Sciatic nerve (tissue), 2 donors: ENCODE data around the gene RASL11B. TPM values are rescaled to one million over a fixed set of nuclear protein-coding genes. Genes with fewer than 3 reads are reported as not detected.
"Not testable (repeated sequence)": the region's sequence is repeated elsewhere in the genome, so short reads cannot be mapped to it uniquely, and the experiment has no call there.

Experiments
- ATAC-seq: fragments of 200-7000 bp; cut with Tn5 transposase; one replicate; pipeline ENCODE4 v1.9.1; 2020; ENCODE audit warnings: mild to moderate bottlenecking, moderate library complexity
- DNase-seq: peaks from one replicate; pipeline ENCODE4 v3.0.0-alpha.2; 2020; ENCODE audit warnings: low spot score
- intact Hi-C: fragments of 100-400 bp; cut with DNase I; formaldehyde crosslinking; loops from one replicate; pipeline ENCODE4 v1.14.2; 2022
- total RNA-seq: library from RNA; stranded (reverse); fragmentation: NEBNext Ultra II Directional; extraction: Animal tissue kit (Norgen Biotek cat#: 25700); gene quantifications from one replicate; pipeline ENCODE4 v1.2.1, GENCODE V29; 2021
- donor health status: DM: no; HTN: no; CAD: no.
- donor health status: DM: no; HTN: no; CAD: no.

RASL11B gene
- 2.5 TPM for total RNA-seq

- intact Hi-C loops, result no loop called here
- DNase-seq (peak; percentile 90), ATAC-seq (peak; percentile 99)
Observed at GRCh38 chr4:52861879-52862616, at the start of gene RASL11B. RASL11B (plus strand) TSS chr4:52862317; CDS start chr4:52862508, 191 bp downstream.

DNA sequence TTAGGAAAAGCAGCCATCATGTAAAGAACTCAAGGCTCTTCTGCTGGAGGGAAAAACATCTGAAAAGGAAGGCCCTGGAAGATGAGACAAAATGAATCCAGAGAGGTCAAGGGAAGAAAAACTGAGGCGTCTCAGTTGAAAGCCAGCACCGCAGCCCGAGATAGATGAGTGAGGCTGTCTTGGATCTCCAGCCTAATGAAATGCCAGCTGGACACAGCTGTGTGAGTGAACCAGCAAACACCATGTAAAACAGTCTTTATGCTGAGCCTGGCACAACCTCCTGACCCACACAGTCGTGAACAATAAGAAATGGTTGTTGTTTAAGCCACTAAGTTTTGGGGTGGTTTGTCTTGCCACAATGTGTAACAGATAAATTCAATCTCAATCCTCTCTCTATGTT is 48.6 kb upstream of the RASL11B start:
- intact Hi-C loops, result no loop called here
- no peak for DNase-seq

GRCh38 chr4:52822583-52822971 is 39.5 kb upstream of the RASL11B start:
- DNase-seq (no peak), ATAC-seq (peak; percentile 84)
- intact Hi-C loops, result no loop called here

More for the DNA sequence above, 48.6 kb upstream of the RASL11B start:
- no peak for ATAC-seq

DNA sequence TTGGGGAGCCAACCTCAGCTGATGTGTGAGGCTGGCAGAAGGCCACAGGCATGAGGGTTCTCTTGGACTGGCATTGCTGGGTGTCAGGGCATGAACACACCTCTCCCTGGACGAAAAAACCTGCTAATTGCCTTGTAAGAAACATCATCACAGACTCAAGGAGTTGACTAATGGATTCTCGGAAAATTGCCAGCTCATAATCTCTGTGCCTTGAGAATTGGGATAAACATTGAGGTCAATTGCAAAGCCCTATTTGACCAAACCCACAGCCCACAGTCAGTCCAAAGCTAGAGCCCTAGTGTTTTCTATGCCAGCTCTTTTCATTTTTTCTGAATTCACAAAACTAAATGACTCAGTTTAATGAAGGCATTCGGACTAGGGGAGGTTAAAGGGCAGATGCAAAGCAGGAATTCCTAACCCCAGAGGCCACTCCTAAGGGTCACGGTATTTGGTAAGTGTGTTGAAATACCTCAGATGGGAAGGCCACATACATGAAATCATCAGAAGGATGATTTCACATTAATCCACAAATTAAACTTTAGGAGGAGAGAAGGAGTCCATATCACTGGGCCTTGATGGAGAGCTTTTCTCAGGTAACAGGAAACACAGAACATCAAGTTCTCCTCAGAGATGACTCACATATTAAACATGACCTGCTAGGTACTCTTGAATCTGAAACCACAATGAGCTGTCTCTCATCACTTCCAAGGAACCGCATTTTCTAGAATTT is 39.0 kb upstream of the RASL11B start:
- intact Hi-C loops, result no loop called here
- no peak for DNase-seq
- ATAC-seq, result peak; percentile 86

GRCh38 chr4:52823702-52824092 is 38.4 kb upstream of the RASL11B start:
- intact Hi-C loops, result no loop called here
- ATAC-seq (no peak), DNase-seq (no peak)

- DNase-seq (no peak), ATAC-seq (no peak)
- intact Hi-C loops, result no loop called here
Observed at GRCh38 chr4:52824270-52824602, 37.9 kb upstream of the RASL11B start.

- intact Hi-C loops, result no loop called here
- DNase-seq (no peak), ATAC-seq (no peak)
Observed at GRCh38 chr4:52824603-52825459, 37.3 kb upstream of the RASL11B start.

GRCh38 chr4:52825460-52826090 is 36.5 kb upstream of the RASL11B start:
- no peak for DNase-seq
- intact Hi-C loops, result no loop called here
- ATAC-seq, result no peak

GRCh38 chr4:52833941-52834525 is 28.1 kb upstream of the RASL11B start:
- no peak for ATAC-seq
- intact Hi-C loops, result no loop called here
- DNase-seq, result no peak

DNA sequence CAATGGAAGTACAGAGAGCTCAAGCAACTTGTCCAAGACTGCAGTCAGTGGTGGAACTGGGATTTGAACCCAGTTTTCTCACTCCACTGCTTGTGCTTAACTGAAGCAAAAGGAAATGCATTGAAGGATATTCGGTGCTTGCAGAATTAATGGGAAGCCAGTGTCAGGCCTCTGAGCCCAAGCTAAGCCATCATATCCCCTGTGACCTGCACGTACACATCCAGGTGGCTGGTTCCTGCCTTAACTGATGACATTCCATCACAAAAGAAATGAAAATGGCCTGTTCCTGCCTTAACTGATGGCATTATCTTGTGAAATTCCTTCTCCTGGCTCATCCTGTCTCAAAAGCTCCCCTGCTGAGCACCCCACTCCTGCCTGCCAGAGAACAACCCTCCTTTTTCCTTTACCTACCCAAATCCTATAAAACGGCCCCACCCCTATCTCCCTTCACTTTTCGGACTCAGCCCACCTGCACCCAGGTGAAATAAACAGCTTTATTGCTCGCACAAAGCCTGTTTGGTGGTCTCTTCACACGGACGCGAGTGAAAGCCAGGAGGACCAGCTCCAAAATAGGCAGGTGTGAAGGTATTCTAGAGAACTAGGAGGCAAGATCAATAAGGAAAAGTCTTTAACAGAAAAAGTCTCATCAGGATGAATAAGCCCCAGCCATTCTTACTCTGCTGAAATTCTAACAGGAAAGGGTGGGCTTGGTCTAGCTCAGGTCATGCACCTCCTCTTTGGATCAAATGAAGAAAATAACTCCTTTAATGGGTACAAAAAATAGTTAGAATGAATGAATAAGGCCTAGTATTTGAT is 27.3 kb upstream of the RASL11B start:
- ATAC-seq, DNase-seq, intact Hi-C loops: not testable (repeated sequence)

GRCh38 chr4:52836120-52836519 is 26.0 kb upstream of the RASL11B start:
- ATAC-seq (no peak), DNase-seq (no peak)
- intact Hi-C loops, result no loop called here

DNA sequence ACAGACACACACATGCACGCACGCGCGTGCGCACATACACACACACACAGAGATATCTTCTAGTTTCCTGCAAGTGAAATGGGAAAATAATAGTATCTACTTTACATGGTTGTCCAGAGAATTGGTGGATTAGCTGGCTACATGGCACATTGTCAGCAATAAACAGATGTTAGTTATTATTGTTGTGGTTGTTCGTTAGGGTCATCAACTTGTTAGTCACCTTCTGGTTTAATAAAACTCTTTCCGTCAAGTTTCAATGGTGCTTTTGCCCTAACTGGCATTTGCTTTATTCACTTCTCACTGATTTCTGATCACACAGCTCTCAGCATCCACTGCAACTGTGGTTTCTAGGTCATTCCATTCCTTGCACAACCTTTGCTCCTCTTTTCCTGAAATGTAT is 25.4 kb upstream of the RASL11B start:
- intact Hi-C loops, result no loop called here
- no peak for DNase-seq
- no peak for ATAC-seq

DNA sequence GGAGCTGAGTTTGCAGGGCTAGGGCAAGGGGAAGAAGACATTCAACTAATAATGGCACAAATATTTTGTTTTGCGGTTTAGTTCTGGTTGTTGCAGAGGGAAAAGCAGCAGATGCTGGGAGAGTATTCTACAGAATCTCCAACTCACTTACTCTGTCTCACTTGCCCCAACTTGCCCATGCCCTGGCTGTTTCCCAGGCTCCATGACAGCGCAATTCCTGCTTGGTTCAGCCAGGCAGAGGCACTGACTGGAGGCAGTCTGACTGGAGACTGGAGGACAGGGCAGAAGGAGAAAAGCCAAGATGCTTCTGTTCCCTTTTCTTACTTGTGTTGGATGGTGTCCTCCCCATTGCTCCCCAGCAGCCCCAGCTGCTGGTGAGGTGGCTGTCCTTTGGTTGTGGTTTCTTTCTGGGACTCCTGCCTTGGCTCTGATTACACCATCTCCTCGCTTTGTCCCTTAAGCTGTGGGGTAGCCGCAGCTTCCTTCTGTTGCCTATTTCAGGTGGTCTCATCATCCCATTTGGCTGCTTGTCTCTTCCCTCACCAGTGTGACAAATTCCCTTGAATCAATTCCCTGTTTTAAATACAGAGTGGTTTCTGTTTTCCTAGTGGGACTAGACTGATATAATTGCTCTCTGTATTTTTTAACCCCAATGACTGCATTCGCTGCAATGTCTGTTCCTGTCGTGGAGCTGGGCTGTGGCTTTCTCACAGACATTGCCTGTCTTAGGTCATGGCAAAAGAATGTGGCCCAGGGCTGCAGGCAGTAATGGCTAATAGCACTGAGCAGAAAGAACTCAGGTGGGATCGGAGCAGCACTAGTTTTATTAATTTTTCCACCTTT is 24.2 kb upstream of the RASL11B start:
- ATAC-seq (peak; percentile 32), DNase-seq (no peak)
- intact Hi-C loops, result no loop called here

DNA sequence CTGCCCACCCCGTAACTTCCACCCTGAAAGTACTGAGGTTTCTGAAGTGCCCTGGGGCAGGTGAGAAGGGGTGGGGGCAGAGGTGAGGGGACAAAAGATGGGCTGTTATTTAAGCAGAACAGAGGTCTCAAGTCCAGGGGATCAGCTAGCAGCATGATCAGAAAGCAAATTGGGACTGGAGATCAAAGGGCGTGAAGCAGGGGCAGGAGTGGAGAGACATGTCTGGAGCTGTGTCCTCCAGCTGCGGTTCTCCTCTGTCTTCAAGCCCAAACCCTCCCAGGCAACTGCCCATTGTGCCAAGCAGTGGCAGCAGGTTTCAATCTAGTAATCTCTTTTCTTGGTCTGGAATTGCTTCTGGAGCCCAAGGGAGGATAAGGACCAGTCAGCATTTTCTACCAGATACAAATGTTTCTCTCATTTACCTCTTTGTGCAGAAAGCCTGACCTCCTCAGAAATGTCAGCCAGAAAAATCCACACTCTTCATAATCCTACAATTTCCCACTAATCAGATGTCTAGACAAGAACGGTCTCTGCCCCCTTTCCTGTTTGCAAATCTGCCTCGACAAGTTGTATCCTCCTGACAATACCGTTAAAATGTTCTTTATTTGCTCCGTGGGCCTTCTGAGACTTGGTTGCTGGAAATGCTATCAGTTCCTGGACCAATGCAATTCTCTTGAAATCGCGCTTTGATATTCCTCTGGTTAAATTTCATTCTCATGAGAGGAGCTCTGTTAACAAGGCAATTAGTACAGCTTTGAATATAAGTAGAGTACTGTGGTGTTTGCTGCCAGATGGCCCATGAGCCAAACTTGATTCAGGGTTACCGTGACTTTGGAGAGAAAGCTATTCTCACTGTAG is 23.2 kb upstream of the RASL11B start:
- ATAC-seq (peak; percentile 64), DNase-seq (no peak)
- intact Hi-C loops, result no loop called here

GRCh38 chr4:52840531-52841370 is 21.4 kb upstream of the RASL11B start:
- ATAC-seq (no peak), DNase-seq (no peak)
- intact Hi-C loops, result no loop called here
